Stimulated activated CD8-positive, alpha-beta memory T cell treated with anti-CD3 and anti-CD28 coated beads, Interleukin-15, amount 100 ng/mL, for 48 hours (primary cell): ENCODE results near the gene PDE10A.
"Not testable (repeated sequence)": the region's sequence is repeated elsewhere in the genome, so short reads cannot be mapped to it uniquely, and the experiment has no call there.

Source experiments
- DNase-seq, 2 donors: peaks; one replicate each; pipeline ENCODE4 v3.0.0-alpha.2; 2020; ENCODE audit warnings: low read depth in 2 of 2

Gene PDE10A

GRCh38 chr6:165478581-165478980 is 184.5 kb downstream of the PDE10A start:
- no peak for DNase-seq

GRCh38 chr6:165469483-165469882 is 193.6 kb downstream of the PDE10A start:
- no peak for DNase-seq

GRCh38 chr6:165468340-165469235 is 194.5 kb downstream of the PDE10A start:
- DNase-seq = no peak

- DNase-seq = not testable (repeated sequence)
Observed at GRCh38 chr6:165463499-165463898, 199.5 kb downstream of the PDE10A start.

GRCh38 chr6:165459605-165460301 is 203.3 kb downstream of the PDE10A start:
- not testable (repeated sequence) for DNase-seq

GRCh38 chr6:165458134-165458533 is 204.9 kb downstream of the PDE10A start:
- no peak for DNase-seq

- no peak for DNase-seq
Observed at GRCh38 chr6:165456286-165456685, 206.8 kb downstream of the PDE10A start.

GRCh38 chr6:165455488-165455887 is 207.6 kb downstream of the PDE10A start:
- DNase-seq = no peak

GRCh38 chr6:165453395-165453794 is 209.6 kb downstream of the PDE10A start:
- no peak for DNase-seq

- DNase-seq = no peak
Observed at GRCh38 chr6:165451838-165452237, 211.2 kb downstream of the PDE10A start.

GRCh38 chr6:165448210-165448609 is 214.8 kb downstream of the PDE10A start:
- DNase-seq = no peak

- DNase-seq = no peak
Observed at GRCh38 chr6:165447141-165447540, 215.9 kb downstream of the PDE10A start.

- DNase-seq = no peak
Observed at GRCh38 chr6:165446331-165446730, 216.7 kb downstream of the PDE10A start.

GRCh38 chr6:165443462-165443861 is 219.6 kb downstream of the PDE10A start:
- no peak for DNase-seq

- DNase-seq = no peak
Observed at GRCh38 chr6:165441181-165441580, 221.9 kb downstream of the PDE10A start.

GRCh38 chr6:165439928-165440554 is 223.0 kb downstream of the PDE10A start:
- DNase-seq = no peak

- no peak for DNase-seq
Observed at GRCh38 chr6:165426892-165427291, 236.1 kb downstream of the PDE10A start.

GRCh38 chr6:165422192-165422591 is 240.8 kb downstream of the PDE10A start:
- no peak for DNase-seq

GRCh38 chr6:165417278-165417865 is 245.7 kb downstream of the PDE10A start:
- DNase-seq = no peak

GRCh38 chr6:165404697-165405096 is 258.3 kb downstream of the PDE10A start:
- DNase-seq = no peak

GRCh38 chr6:165404296-165404695 is 258.7 kb downstream of the PDE10A start:
- DNase-seq = no peak

- no peak for DNase-seq
Observed at GRCh38 chr6:165403006-165403595, 259.9 kb downstream of the PDE10A start.
